Measurements from ENCODE around the gene ARHGEF35.

Gene ARHGEF35

DNA sequence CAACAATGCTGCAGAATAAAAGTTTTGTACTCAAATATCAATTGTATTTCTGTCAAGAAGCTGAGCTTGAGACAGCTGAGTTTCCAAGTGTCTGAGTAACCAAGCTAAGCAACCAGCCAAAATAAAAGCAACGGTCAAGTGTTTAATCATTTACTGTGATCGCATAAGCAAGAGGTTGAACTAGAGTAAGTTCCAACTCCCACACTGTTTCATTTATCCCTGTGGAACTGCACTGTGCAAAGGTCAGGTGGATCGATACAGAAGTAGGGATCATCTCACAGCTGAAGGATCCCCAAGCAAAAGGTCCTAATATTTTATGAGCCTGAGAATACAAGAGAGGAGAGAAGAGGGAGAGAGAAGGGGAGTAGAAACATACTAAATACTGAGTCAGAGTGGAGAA is 51.2 kb downstream of the ARHGEF35 start:
- no peak for ATAC-seq
- no peak for TF ChIP-seq ZFP30 (CRISPR knock-in tag; IDR thresholded peaks at IDR 0.05)
- TF ChIP-seq, protein P1, sequence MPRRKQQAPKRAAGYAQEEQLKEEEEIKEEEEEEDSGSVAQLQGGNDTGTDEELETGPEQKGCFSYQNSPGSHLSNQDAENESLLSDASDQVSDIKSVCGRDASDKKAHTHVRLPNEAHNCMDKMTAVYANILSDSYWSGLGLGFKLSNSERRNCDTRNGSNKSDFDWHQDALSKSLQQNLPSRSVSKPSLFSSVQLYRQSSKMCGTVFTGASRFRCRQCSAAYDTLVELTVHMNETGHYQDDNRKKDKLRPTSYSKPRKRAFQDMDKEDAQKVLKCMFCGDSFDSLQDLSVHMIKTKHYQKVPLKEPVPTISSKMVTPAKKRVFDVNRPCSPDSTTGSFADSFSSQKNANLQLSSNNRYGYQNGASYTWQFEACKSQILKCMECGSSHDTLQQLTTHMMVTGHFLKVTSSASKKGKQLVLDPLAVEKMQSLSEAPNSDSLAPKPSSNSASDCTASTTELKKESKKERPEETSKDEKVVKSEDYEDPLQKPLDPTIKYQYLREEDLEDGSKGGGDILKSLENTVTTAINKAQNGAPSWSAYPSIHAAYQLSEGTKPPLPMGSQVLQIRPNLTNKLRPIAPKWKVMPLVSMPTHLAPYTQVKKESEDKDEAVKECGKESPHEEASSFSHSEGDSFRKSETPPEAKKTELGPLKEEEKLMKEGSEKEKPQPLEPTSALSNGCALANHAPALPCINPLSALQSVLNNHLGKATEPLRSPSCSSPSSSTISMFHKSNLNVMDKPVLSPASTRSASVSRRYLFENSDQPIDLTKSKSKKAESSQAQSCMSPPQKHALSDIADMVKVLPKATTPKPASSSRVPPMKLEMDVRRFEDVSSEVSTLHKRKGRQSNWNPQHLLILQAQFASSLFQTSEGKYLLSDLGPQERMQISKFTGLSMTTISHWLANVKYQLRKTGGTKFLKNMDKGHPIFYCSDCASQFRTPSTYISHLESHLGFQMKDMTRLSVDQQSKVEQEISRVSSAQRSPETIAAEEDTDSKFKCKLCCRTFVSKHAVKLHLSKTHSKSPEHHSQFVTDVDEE (CRISPR knock-in tag; IDR thresholded peaks at IDR 0.05) = no peak
- TF ChIP-seq BACH2 (CRISPR knock-in tag; IDR thresholded peaks at IDR 0.05; ENCODE audit: borderline replicate concordance) = no peak
- TF ChIP-seq ZNF565 (CRISPR knock-in tag; conservative IDR thresholded peaks at IDR 0.05; ENCODE audit: low read depth) = no peak
- TF ChIP-seq ZFP3 (CRISPR knock-in tag; IDR thresholded peaks at IDR 0.05) = no peak
- TF ChIP-seq, protein P2, sequence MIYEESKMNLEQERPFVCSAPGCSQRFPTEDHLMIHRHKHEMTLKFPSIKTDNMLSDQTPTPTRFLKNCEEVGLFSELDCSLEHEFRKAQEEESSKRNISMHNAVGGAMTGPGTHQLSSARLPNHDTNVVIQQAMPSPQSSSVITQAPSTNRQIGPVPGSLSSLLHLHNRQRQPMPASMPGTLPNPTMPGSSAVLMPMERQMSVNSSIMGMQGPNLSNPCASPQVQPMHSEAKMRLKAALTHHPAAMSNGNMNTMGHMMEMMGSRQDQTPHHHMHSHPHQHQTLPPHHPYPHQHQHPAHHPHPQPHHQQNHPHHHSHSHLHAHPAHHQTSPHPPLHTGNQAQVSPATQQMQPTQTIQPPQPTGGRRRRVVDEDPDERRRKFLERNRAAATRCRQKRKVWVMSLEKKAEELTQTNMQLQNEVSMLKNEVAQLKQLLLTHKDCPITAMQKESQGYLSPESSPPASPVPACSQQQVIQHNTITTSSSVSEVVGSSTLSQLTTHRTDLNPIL (CRISPR knock-in tag; IDR thresholded peaks at IDR 0.05; ENCODE audit: low read depth) = no peak
- TF ChIP-seq, protein P3, sequence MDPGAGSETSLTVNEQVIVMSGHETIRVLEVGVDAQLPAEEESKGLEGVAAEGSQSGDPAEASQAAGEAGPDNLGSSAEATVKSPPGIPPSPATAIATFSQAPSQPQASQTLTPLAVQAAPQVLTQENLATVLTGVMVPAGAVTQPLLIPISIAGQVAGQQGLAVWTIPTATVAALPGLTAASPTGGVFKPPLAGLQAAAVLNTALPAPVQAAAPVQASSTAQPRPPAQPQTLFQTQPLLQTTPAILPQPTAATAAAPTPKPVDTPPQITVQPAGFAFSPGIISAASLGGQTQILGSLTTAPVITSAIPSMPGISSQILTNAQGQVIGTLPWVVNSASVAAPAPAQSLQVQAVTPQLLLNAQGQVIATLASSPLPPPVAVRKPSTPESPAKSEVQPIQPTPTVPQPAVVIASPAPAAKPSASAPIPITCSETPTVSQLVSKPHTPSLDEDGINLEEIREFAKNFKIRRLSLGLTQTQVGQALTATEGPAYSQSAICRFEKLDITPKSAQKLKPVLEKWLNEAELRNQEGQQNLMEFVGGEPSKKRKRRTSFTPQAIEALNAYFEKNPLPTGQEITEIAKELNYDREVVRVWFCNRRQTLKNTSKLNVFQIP (CRISPR knock-in tag; IDR thresholded peaks at IDR 0.05; ENCODE audit: borderline replicate concordance, low read depth) = no peak
- TF ChIP-seq ZC3H10 (CRISPR knock-in tag; IDR thresholded peaks at IDR 0.05) = no peak
- no peak for TF ChIP-seq ZNF70 (CRISPR knock-in tag; IDR thresholded peaks at IDR 0.05)
- no peak for TF ChIP-seq SNAI2 (CRISPR knock-in tag; IDR thresholded peaks at IDR 0.05)

DNA sequence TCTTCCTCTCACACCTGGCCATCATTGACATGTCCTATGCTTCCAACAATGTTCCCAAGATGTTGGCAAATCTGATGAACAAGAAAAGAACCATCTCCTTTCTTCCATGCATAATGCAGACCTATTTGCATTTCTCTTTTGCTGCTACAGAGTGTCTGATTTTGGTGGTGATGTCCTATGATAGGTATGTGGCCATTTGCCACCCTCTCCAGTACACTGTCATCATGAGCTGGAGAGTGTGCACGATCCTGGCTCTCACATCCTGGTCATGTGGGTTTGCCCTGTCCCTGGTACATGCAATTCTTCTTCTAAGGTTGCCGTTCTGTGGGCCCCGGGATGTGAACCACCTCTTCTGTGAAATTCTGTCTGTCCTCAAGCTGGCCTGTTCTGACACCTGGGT is 53.4 kb downstream of the ARHGEF35 start:
- ATAC-seq = no peak
- no peak for TF ChIP-seq SNAI2 (CRISPR knock-in tag; IDR thresholded peaks at IDR 0.05)
- TF ChIP-seq, protein P2 (CRISPR knock-in tag; IDR thresholded peaks at IDR 0.05; ENCODE audit: low read depth) = no peak
- TF ChIP-seq TCF4 (CRISPR knock-in tag; IDR thresholded peaks at IDR 0.05; ENCODE audit: borderline replicate concordance) = no peak
- no peak for TF ChIP-seq CSDC2 (CRISPR knock-in tag; IDR thresholded peaks at IDR 0.05)
- no peak for TF ChIP-seq GLIS3 (CRISPR knock-in tag; IDR thresholded peaks at IDR 0.05)
- TF ChIP-seq RARB (CRISPR knock-in tag; IDR thresholded peaks at IDR 0.05) = no peak
- no peak for TF ChIP-seq ARNTL (CRISPR knock-in tag; IDR thresholded peaks at IDR 0.05; ENCODE audit: borderline replicate concordance, low read depth)
- TF ChIP-seq, protein P4, sequence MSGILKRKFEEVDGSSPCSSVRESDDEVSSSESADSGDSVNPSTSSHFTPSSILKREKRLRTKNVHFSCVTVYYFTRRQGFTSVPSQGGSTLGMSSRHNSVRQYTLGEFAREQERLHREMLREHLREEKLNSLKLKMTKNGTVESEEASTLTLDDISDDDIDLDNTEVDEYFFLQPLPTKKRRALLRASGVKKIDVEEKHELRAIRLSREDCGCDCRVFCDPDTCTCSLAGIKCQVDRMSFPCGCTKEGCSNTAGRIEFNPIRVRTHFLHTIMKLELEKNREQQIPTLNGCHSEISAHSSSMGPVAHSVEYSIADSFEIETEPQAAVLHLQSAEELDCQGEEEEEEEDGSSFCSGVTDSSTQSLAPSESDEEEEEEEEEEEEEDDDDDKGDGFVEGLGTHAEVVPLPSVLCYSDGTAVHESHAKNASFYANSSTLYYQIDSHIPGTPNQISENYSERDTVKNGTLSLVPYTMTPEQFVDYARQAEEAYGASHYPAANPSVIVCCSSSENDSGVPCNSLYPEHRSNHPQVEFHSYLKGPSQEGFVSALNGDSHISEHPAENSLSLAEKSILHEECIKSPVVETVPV (CRISPR knock-in tag; IDR thresholded peaks at IDR 0.05) = no peak
- TF ChIP-seq ZNF70 (CRISPR knock-in tag; IDR thresholded peaks at IDR 0.05) = no peak

DNA sequence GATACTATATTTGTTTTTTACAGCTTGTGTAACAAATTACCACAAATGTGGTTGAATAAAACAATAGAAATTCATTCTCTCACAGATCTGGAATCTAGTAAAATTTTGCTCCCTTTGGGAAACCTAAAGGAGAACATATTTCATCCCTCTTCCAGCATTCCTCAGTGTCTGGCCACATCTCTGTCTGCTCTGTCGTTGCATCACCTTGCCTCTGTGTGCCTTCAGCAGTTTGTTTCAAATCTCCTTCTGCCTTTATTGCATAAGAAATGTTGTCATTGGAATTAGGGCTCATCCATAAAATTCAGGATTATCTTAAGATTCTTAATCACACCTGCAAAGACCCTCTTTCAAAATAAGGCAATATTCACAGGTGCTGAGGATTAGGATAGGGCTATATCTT is 58.1 kb downstream of the ARHGEF35 start:
- no peak for ATAC-seq
- TF ChIP-seq TCF4 (CRISPR knock-in tag; IDR thresholded peaks at IDR 0.05; ENCODE audit: borderline replicate concordance) (no peak), BACH2 (CRISPR knock-in tag; IDR thresholded peaks at IDR 0.05; ENCODE audit: borderline replicate concordance) (no peak), CSDC2 (CRISPR knock-in tag; IDR thresholded peaks at IDR 0.05) (no peak), ZNF8 (CRISPR knock-in tag; IDR thresholded peaks at IDR 0.05) (no peak), TOX (CRISPR knock-in tag; IDR thresholded peaks at IDR 0.05; ENCODE audit: borderline replicate concordance) (no peak), PPARA (CRISPR knock-in tag; IDR thresholded peaks at IDR 0.05; ENCODE audit: borderline replicate concordance) (no peak), RARB (CRISPR knock-in tag; IDR thresholded peaks at IDR 0.05) (no peak), ZNF70 (CRISPR knock-in tag; IDR thresholded peaks at IDR 0.05) (no peak)
- TF ChIP-seq, protein P2 (CRISPR knock-in tag; IDR thresholded peaks at IDR 0.05; ENCODE audit: low read depth) = no peak
- TF ChIP-seq, protein P5, sequence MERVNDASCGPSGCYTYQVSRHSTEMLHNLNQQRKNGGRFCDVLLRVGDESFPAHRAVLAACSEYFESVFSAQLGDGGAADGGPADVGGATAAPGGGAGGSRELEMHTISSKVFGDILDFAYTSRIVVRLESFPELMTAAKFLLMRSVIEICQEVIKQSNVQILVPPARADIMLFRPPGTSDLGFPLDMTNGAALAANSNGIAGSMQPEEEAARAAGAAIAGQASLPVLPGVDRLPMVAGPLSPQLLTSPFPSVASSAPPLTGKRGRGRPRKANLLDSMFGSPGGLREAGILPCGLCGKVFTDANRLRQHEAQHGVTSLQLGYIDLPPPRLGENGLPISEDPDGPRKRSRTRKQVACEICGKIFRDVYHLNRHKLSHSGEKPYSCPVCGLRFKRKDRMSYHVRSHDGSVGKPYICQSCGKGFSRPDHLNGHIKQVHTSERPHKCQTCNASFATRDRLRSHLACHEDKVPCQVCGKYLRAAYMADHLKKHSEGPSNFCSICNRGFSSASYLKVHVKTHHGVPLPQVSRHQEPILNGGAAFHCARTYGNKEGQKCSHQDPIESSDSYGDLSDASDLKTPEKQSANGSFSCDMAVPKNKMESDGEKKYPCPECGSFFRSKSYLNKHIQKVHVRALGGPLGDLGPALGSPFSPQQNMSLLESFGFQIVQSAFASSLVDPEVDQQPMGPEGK (CRISPR knock-in tag; IDR thresholded peaks at IDR 0.05; ENCODE audit: borderline replicate concordance) = no peak
- TF ChIP-seq, protein P1 (CRISPR knock-in tag; IDR thresholded peaks at IDR 0.05) = no peak
- TF ChIP-seq, protein P4 (CRISPR knock-in tag; IDR thresholded peaks at IDR 0.05) = no peak

All from SK-N-SH treated with all-trans-retinoic acid at 6 μM for 48 hours (cell line).